ENCODE measurements around the gene SGCA. TPM values are rescaled to one million over a fixed set of nuclear protein-coding genes. Genes with fewer than 3 reads are reported as not detected.
A peak's percentile ranks its signal among the peaks of the same experiment; 100 is the strongest.

SGCA gene
- total and polyA plus RNA-seq, 2 of the 13 experiments (the other 11 are each of a cell fraction or from before 2014, with no cell fraction given), result not detected

GRCh38 chr17:50161023-50161910, 4.5 kb upstream of the SGCA start (continued):
- TF ChIP-seq ATF5 (CRISPR knock-in tag; IDR thresholded peaks at IDR 0.05; ENCODE audit: low read depth) (peak; percentile 61; the same call in 1 of the 2 replicates), DNMT1 (CRISPR knock-in tag; IDR thresholded peaks at IDR 0.05) (peak; percentile 81; the same call in 1 of the 2 replicates), KDM5B (CRISPR knock-in tag; IDR thresholded peaks at IDR 0.05; ENCODE audit: borderline replicate concordance) (peak; percentile 64; the same call in 1 of the 2 replicates), TP53 (CRISPR knock-in tag; conservative IDR thresholded peaks at IDR 0.05) (no peak), SIN3A (IDR thresholded peaks at IDR 0.05; ENCODE audit: borderline replicate concordance, low read depth, low read length) (no peak), SP5 (CRISPR knock-in tag; IDR thresholded peaks at IDR 0.05; ENCODE audit: borderline replicate concordance, low read depth) (peak; percentile 83; the same call in 1 of the 2 replicates), HOXA3 (CRISPR knock-in tag; IDR thresholded peaks at IDR 0.05) (peak; percentile 72), ZNF800 (CRISPR knock-in tag; IDR thresholded peaks at IDR 0.05) (no peak), MAFK (conservative IDR thresholded peaks at IDR 0.05 in 1 of 2, IDR thresholded peaks at IDR 0.05 in 1 of 2; ENCODE audit: low read length in 2 of 2) (no peak), LBX2 (CRISPR knock-in tag; IDR thresholded peaks at IDR 0.05; ENCODE audit: borderline replicate concordance) (peak; percentile 92), PITX1 (CRISPR knock-in tag; IDR thresholded peaks at IDR 0.05) (no peak)
- TF ChIP-seq, protein P1, sequence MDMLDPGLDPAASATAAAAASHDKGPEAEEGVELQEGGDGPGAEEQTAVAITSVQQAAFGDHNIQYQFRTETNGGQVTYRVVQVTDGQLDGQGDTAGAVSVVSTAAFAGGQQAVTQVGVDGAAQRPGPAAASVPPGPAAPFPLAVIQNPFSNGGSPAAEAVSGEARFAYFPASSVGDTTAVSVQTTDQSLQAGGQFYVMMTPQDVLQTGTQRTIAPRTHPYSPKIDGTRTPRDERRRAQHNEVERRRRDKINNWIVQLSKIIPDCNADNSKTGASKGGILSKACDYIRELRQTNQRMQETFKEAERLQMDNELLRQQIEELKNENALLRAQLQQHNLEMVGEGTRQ (IDR thresholded peaks at IDR 0.05; ENCODE audit: low read depth, low read length), result no peak
- TF ChIP-seq, protein P1 (CRISPR knock-in tag; IDR thresholded peaks at IDR 0.05; ENCODE audit: borderline replicate concordance), result no peak
- TF ChIP-seq, protein P2, sequence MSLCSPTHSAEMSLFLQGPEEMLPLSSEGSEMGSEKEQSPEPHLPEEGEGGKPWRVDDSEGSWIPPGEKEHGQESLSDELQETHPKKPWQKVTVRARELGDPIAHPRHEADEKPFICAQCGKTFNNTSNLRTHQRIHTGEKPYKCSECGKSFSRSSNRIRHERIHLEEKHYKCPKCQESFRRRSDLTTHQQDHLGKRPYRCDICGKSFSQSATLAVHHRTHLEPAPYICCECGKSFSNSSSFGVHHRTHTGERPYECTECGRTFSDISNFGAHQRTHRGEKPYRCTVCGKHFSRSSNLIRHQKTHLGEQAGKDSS (CRISPR knock-in tag; IDR thresholded peaks at IDR 0.05; ENCODE audit: borderline replicate concordance, low read depth), result peak; percentile 88; the same call in 1 of the 2 replicates
- TF ChIP-seq, protein P3, sequence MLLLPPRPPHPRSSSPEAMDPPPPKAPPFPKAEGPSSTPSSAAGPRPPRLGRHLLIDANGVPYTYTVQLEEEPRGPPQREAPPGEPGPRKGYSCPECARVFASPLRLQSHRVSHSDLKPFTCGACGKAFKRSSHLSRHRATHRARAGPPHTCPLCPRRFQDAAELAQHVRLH (CRISPR knock-in tag; IDR thresholded peaks at IDR 0.05; ENCODE audit: borderline replicate concordance, low read depth), result peak; percentile 90; the same call in 1 of the 2 replicates
